Erythroblast (primary cell): ENCODE measurements around the gene PLXNC1.

Experiments used
- GATA1 ChIP-seq: IDR thresholded peaks from 2 replicates; pipeline ENCODE4 v1.6.1; 2011; ENCODE audit warnings: low read depth, mild to moderate bottlenecking, control low read depth, low read length, moderate library complexity
- POLR2A ChIP-seq: IDR thresholded peaks from 2 replicates; pipeline ENCODE4 v1.6.1; 2011; ENCODE audit warnings: mild to moderate bottlenecking, low read length

DNA sequence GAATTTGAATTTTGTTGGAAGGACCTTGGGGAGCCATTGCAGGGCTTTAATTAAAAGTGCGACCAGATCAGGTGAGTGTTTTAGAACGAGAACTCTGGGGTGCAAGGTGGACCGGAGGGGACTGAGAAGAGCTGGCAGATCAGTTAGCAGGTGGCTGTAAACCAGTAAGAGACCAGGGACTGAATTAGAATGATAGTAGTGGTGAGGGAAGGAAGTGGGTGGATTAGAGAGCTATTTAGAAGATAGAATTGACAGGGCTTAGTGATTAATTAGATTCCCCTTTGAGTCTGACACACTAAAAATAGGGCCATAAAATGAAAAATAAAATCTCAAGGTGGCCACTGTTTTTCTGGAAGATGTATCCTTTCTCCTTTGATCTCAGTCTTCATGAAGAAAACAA is 44.8 kb downstream of the PLXNC1 start:
- TF ChIP-seq POLR2A (no peak), GATA1 (no peak)
